ENCODE data around the gene FER. TPM values are rescaled to one million over a fixed set of nuclear protein-coding genes. Genes with fewer than 3 reads are reported as not detected.

Gene FER
- total RNA-seq, 1 donor from 2014 or later, result 19.2 TPM

- no peaks in the 10 kb centered on the region for H3K36me3 ChIP-seq
- H3K27me3 ChIP-seq, result no peaks in the 10 kb centered on the region
- H3K27ac ChIP-seq, result no peak overlapping the region
- H3K4me1 ChIP-seq, result no peaks in the 10 kb centered on the region
- no peak for DNase-seq (ENCODE audit: extremely low spot score in 2 of 2)
- intact Hi-C loops (cut with DNase I), result no loop called here
- TF ChIP-seq, protein P1, sequence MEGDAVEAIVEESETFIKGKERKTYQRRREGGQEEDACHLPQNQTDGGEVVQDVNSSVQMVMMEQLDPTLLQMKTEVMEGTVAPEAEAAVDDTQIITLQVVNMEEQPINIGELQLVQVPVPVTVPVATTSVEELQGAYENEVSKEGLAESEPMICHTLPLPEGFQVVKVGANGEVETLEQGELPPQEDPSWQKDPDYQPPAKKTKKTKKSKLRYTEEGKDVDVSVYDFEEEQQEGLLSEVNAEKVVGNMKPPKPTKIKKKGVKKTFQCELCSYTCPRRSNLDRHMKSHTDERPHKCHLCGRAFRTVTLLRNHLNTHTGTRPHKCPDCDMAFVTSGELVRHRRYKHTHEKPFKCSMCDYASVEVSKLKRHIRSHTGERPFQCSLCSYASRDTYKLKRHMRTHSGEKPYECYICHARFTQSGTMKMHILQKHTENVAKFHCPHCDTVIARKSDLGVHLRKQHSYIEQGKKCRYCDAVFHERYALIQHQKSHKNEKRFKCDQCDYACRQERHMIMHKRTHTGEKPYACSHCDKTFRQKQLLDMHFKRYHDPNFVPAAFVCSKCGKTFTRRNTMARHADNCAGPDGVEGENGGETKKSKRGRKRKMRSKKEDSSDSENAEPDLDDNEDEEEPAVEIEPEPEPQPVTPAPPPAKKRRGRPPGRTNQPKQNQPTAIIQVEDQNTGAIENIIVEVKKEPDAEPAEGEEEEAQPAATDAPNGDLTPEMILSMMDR (IDR thresholded peaks at IDR 0.05), result no peak
- no peak for TF ChIP-seq POLR2AphosphoS5 (IDR thresholded peaks at IDR 0.05; ENCODE audit: insufficient read depth in 1 of 2, low read depth in 1 of 2)
- TF ChIP-seq POLR2A (IDR thresholded peaks at IDR 0.05), result no peak
- H3K9me3 ChIP-seq, result no peaks in the 10 kb centered on the region
- no peak overlapping the region for H3K4me3 ChIP-seq
Observed at GRCh38 chr5:109155625-109156024, 407.9 kb downstream of the FER start.

DNA sequence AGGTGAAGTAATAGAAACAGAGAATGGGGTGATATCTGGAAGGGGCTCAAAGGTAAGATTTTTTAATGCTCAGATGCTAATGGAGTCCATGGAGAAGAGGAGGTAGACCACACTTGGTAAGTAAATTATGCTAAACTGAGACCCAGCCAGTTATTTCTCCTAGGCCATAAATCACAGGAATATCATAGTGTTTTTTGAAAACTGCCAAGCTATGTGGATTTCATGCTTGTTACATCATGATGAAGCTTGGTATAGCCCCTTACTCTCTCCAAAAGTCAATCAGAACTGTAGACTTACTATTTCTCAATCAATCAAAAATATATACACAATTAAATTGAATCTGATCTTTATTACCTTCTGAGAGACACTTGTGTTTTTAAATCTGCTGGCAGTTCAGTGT is 409.2 kb downstream of the FER start:
- Histone ChIP-seq H3K27ac (no peak overlapping the region), H3K36me3 (no peaks in the 10 kb centered on the region), H3K4me1 (no peaks in the 10 kb centered on the region), H3K4me3 (no peak overlapping the region), H3K9me3 (no peaks in the 10 kb centered on the region), H3K27me3 (no peaks in the 10 kb centered on the region)
- DNase-seq (ENCODE audit: extremely low spot score in 2 of 2), result no peak
- TF ChIP-seq POLR2A (IDR thresholded peaks at IDR 0.05), result no peak
- TF ChIP-seq POLR2AphosphoS5 (IDR thresholded peaks at IDR 0.05; ENCODE audit: insufficient read depth in 1 of 2, low read depth in 1 of 2), result no peak
- TF ChIP-seq, protein P1 (IDR thresholded peaks at IDR 0.05), result no peak
- intact Hi-C loops (cut with DNase I), result no loop called here

GRCh38 chr5:109160468-109160867 is 412.8 kb downstream of the FER start:
- H3K36me3 ChIP-seq, result no peaks in the 10 kb centered on the region
- H3K27me3 ChIP-seq, result no peaks in the 10 kb centered on the region
- H3K4me3 ChIP-seq, result no peak overlapping the region
- no peak overlapping the region for H3K27ac ChIP-seq
- DNase-seq (ENCODE audit: extremely low spot score in 2 of 2), result no peak
- no peaks in the 10 kb centered on the region for H3K4me1 ChIP-seq
- TF ChIP-seq POLR2A (IDR thresholded peaks at IDR 0.05) (no peak), POLR2AphosphoS5 (IDR thresholded peaks at IDR 0.05; ENCODE audit: insufficient read depth in 1 of 2, low read depth in 1 of 2) (no peak)
- H3K9me3 ChIP-seq, result no peaks in the 10 kb centered on the region
- intact Hi-C loops (cut with DNase I), result loop anchor here (10.0 kb wide), 1 partner anchor 1606 kb away; no protein-coding TSS in a partner anchor

DNA sequence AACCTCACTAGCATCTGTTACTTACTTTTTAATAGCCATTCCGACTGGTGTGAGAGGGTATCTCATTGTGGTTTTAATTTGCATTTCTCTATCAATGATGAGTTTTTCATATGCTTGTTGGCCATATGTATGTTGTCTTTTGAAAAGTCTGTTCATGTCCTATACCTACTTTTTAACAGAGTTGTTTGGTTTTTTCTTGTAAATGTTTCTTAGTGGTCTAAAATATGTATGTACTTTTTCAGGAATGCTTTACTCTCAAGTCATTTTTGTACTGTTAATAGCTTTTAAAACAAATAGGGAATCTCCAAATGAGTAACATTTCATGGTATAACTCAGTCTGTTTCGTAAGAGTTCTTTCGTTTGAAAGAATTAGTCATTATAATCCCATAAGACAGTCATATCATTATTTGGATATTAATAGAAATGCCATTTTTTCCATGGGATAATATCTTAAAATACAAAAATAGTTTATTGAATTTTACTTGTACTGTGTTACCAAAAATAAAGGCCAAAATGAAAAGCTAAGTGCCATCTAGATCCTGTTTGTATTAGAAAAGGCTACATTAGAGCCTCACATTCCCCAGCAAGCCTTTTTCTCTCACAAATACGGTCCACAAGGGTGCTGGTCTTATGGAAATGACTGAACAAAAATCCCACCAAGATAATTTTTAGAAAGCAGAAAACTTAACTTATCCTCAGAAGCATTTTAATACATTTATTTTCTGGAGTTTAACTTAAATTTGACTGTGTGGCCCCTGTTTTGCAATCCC is 414.4 kb downstream of the FER start:
- Histone ChIP-seq H3K4me1 (no peaks in the 10 kb centered on the region), H3K9me3 (no peaks in the 10 kb centered on the region), H3K27ac (no peak overlapping the region), H3K36me3 (no peaks in the 10 kb centered on the region), H3K4me3 (no peak overlapping the region), H3K27me3 (no peaks in the 10 kb centered on the region)
- no peak for DNase-seq (ENCODE audit: extremely low spot score in 2 of 2)
- TF ChIP-seq POLR2AphosphoS5 (IDR thresholded peaks at IDR 0.05; ENCODE audit: insufficient read depth in 1 of 2, low read depth in 1 of 2) (no peak), POLR2A (IDR thresholded peaks at IDR 0.05) (no peak)
- TF ChIP-seq, protein P1 (IDR thresholded peaks at IDR 0.05), result no peak
- intact Hi-C loops (cut with DNase I), result loop anchor here (10.0 kb wide), 1 partner anchor 1607 kb away; no protein-coding TSS in a partner anchor

GRCh38 chr5:109163336-109163735 is 415.6 kb downstream of the FER start:
- TF ChIP-seq POLR2AphosphoS5 (IDR thresholded peaks at IDR 0.05; ENCODE audit: insufficient read depth in 1 of 2, low read depth in 1 of 2) (no peak), POLR2A (IDR thresholded peaks at IDR 0.05) (no peak)
- TF ChIP-seq, protein P1 (IDR thresholded peaks at IDR 0.05), result no peak
- DNase-seq (ENCODE audit: extremely low spot score in 2 of 2), result no peak
- no peak overlapping the region for H3K27ac ChIP-seq
- intact Hi-C loops (cut with DNase I), result loop anchor here (10.0 kb wide), 1 partner anchor 1609 kb away; no protein-coding TSS in a partner anchor
- H3K4me1 ChIP-seq, result no peaks in the 10 kb centered on the region
- no peaks in the 10 kb centered on the region for H3K27me3 ChIP-seq
- no peaks in the 10 kb centered on the region for H3K36me3 ChIP-seq
- H3K4me3 ChIP-seq, result no peak overlapping the region
- H3K9me3 ChIP-seq, result no peaks in the 10 kb centered on the region
